ENCODE data around the gene NSMCE1. TPM values are rescaled to one million over a fixed set of nuclear protein-coding genes. Genes with fewer than 3 reads are reported as not detected.
"Not testable (repeated sequence)": the region's sequence is repeated elsewhere in the genome, so short reads cannot be mapped to it uniquely, and the experiment has no call there.

Gene NSMCE1
- total RNA-seq, 1 donor from 2014 or later, result 49.2 TPM

DNA sequence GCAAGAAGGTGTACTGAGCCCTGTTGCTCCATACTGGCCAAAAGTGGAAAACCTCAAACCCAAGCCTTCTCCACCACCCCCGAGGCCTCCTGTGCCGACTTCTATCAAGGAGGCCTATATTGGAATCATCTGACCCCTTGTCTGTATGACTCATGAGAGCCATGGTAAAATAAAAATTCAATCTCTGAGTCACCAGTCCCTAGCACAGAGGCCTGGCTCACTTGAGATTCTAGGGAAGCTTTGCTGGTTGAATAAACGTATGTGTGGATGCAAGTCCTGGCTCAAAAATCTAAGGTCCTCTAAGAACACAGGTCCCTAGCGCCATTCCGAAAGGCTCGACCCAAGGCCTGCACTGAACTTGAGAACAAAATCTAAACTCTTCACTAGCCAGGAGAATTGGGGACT is 15.0 kb downstream of the NSMCE1 start:
- DNase-seq (no peak), ATAC-seq (peak; percentile 68)
- TF ChIP-seq, protein P1, sequence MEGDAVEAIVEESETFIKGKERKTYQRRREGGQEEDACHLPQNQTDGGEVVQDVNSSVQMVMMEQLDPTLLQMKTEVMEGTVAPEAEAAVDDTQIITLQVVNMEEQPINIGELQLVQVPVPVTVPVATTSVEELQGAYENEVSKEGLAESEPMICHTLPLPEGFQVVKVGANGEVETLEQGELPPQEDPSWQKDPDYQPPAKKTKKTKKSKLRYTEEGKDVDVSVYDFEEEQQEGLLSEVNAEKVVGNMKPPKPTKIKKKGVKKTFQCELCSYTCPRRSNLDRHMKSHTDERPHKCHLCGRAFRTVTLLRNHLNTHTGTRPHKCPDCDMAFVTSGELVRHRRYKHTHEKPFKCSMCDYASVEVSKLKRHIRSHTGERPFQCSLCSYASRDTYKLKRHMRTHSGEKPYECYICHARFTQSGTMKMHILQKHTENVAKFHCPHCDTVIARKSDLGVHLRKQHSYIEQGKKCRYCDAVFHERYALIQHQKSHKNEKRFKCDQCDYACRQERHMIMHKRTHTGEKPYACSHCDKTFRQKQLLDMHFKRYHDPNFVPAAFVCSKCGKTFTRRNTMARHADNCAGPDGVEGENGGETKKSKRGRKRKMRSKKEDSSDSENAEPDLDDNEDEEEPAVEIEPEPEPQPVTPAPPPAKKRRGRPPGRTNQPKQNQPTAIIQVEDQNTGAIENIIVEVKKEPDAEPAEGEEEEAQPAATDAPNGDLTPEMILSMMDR (IDR thresholded peaks at IDR 0.05), result no peak
- H3K27ac ChIP-seq, result peak overlapping the region; percentile 33
- H3K27me3 ChIP-seq, result no peaks in the 10 kb centered on the region
- H3K36me3 ChIP-seq, result peaks cover 25% of the 10 kb centered on the region
- H3K9me3 ChIP-seq, result no peaks in the 10 kb centered on the region
- intact Hi-C loops (cut with DNase I), result no loop called here
- H3K4me3 ChIP-seq, result no peak overlapping the region
- peaks cover 24% of the 10 kb centered on the region for H3K4me1 ChIP-seq

DNA sequence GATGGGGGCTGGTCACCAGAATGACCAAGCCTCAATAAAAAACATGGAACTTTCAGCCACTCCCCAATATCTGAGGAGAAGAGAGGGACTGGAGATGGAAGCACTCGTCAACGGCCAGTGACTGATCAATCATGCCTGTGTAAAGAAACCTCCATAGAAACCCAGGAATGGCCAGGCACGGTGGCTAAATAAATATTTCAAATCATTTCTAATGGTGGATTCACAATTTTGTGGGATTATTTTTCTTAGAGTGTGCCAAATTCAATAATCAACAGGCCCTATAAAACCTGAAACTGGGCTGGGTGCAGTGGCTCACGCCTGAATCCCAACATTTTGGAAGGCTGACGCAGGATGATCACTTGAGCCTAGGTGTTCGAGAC is 16.4 kb downstream of the NSMCE1 start:
- no peak for DNase-seq
- intact Hi-C loops (cut with DNase I), result no loop called here
- H3K9me3 ChIP-seq, result no peaks in the 10 kb centered on the region
- H3K4me3 ChIP-seq, result no peak overlapping the region
- no peak overlapping the region for H3K27ac ChIP-seq
- peaks cover 23% of the 10 kb centered on the region for H3K36me3 ChIP-seq
- TF ChIP-seq, protein P1 (IDR thresholded peaks at IDR 0.05), result no peak
- peaks cover 13% of the 10 kb centered on the region for H3K4me1 ChIP-seq
- ATAC-seq, result no peak
- H3K27me3 ChIP-seq, result no peaks in the 10 kb centered on the region

DNA sequence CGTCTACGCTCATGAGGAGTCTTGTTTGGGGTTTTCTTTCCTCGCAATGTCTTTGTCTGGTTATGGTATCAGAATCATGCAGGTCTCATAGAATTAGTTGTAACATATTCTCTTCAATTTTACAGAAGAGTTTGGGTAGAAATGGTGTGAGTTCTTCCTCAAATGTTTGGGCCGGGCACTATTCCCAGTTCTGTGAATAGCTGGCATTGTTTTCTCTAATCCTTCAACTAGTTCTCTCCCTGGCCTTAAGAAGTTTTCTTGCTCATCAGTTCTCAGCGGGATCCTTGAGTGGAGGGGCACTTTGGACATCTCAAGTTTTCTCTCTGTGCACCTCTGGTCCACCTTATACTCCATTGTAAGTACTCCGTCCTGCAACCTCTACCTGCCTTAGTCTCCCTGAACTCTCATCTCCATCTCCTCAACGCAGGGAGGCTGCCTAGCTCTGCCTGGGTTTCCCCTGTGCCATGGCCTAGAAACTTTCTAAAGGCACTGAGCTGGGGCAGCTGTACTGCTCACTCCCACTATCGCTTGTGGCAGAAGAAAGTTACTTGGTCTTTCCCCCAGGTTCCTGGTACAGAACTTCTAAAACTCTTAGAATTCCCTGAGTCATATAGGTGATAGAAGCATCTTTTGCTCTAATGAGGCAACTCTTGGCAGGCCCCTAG is 16.9 kb downstream of the NSMCE1 start:
- Histone ChIP-seq H3K4me1 (peaks cover 13% of the 10 kb centered on the region), H3K4me3 (no peak overlapping the region), H3K36me3 (peaks cover 17% of the 10 kb centered on the region), H3K27ac (no peak overlapping the region), H3K27me3 (no peaks in the 10 kb centered on the region), H3K9me3 (no peaks in the 10 kb centered on the region)
- intact Hi-C loops (cut with DNase I), result no loop called here
- no peak for DNase-seq
- TF ChIP-seq, protein P1 (IDR thresholded peaks at IDR 0.05), result no peak
- ATAC-seq, result no peak

DNA sequence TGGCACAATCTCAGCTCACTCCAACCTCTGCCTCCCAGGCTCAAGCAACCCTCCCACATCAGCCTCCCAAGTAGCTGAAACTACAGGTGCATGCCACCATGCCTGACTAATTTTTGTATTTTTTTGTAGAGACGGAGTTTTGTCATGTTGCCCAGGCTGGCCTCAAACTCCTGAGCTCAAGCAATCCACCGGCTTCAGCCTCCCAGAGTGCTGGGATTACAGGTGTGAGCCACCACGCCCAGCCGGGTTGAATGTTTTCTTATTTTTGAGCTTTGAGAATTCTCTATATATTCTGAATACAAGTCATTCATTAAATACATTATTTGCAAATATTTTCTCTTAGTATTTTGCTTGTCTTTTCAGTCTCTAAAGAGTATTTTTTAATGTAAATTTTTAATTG is 19.7 kb downstream of the NSMCE1 start:
- H3K9me3 ChIP-seq; H3K36me3 ChIP-seq; ATAC-seq; H3K27ac ChIP-seq; intact Hi-C loops (cut with DNase I); H3K4me3 ChIP-seq; H3K27me3 ChIP-seq: not testable (repeated sequence)
- peak; percentile 29 for DNase-seq
- H3K4me1 ChIP-seq, result peaks cover 21% of the 10 kb centered on the region

DNA sequence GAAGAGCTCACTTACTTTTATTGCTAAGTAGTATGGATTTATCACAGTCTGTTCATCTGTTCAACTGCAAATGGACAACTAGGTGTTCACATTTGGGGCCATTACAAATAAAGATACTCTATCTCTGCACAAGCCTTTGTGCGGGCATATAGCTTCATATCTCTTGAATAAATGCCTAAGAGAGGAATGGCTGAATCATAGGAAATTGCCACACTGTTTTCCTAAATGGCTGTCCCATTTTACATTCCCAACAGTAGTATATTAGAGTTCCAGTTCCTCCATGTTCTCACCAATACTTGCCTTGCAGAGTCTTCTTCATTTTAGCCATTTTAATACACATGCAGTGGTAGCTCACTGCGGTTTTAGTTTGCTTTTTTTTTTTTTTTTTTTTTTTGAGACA is 20.5 kb downstream of the NSMCE1 start:
- no peak overlapping the region for H3K27ac ChIP-seq
- no peak for DNase-seq
- no peaks in the 10 kb centered on the region for H3K36me3 ChIP-seq
- H3K9me3 ChIP-seq, result no peaks in the 10 kb centered on the region
- peaks cover 25% of the 10 kb centered on the region for H3K4me1 ChIP-seq
- ATAC-seq, result no peak
- no peak overlapping the region for H3K4me3 ChIP-seq
- TF ChIP-seq, protein P1 (IDR thresholded peaks at IDR 0.05), result no peak
- H3K27me3 ChIP-seq, result no peaks in the 10 kb centered on the region
- intact Hi-C loops (cut with DNase I), result no loop called here

DNA sequence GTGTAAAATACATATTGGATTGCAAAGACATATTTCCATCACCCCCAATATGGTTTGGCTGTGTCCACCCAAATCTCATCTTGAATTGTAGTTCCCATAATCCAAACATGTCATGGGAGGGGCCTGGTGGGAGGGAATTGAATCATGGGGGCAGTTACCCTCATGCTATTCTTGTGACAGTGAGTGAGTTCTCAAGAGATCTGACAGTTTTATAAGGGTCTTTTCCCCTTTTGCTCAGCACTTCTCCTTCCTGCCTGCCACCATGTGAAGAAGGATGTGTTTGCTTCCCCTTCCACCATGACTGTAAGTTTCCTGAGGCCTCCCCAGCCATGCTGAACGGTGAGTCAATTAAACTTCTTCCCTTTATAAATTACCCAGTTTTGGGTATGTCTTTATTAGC is 21.5 kb downstream of the NSMCE1 start:
- H3K27me3 ChIP-seq; ATAC-seq; H3K4me3 ChIP-seq; DNase-seq; H3K9me3 ChIP-seq; H3K36me3 ChIP-seq; H3K27ac ChIP-seq; intact Hi-C loops (cut with DNase I): not testable (repeated sequence)
- peaks cover 32% of the 10 kb centered on the region for H3K4me1 ChIP-seq

DNA sequence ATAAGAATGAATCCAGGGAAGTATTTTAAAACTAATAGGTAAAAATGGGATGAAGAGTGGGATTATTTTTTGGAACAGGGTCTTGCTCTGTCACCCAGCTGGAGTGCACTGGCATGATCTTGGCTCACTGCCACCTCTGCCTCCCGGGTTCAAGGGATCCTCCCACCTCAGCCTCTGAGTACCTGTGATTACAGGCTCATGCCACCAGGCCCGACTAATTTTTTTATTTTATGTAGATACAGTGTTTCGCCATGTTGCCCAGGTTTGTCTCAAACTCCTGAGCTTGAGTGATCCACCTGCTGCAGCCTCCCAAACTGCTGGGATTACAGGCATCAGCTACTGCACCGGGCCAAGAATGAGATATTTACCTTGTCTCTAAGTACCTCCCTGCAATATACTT is 22.1 kb downstream of the NSMCE1 start:
- TF ChIP-seq, protein P1 (IDR thresholded peaks at IDR 0.05), result no peak
- peaks cover 39% of the 10 kb centered on the region for H3K4me1 ChIP-seq
- no peaks in the 10 kb centered on the region for H3K27me3 ChIP-seq
- DNase-seq (no peak), ATAC-seq (no peak)
- intact Hi-C loops (cut with DNase I), result no loop called here
- H3K9me3 ChIP-seq, result no peaks in the 10 kb centered on the region
- H3K36me3 ChIP-seq, result no peaks in the 10 kb centered on the region
- no peak overlapping the region for H3K27ac ChIP-seq
- no peak overlapping the region for H3K4me3 ChIP-seq
